ENCODE results near the gene POGZ. TPM values are rescaled to one million over a fixed set of nuclear protein-coding genes. Genes with fewer than 3 reads are reported as not detected.

Gene POGZ
- polyA plus RNA-seq, 2 of the 4 experiments (the other 2 are of a cell fraction) = 20.8 to 44.1 TPM

DNA sequence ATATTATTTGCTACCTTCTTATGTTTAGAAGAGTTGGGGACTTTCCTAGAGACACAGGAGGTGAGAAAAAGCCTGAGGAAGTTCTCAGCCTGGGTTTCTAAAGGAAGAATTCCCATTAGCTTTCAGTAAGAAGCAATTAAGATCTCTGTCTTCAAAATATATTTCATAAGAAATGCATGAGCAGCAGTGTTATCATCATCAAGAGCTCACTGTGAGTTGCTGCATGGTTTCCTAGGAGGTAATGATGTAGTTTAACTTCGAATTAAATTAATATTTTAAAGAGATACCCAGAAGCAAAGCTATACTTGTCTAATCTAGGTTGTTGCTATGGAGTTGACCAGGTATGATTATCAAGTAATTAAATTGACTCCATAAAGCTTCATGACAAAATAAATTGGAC is 5.7 kb upstream of the POGZ start:
- H3K4me2 ChIP-seq = no peak overlapping the region
- TF ChIP-seq SREBF2 (IDR thresholded peaks at IDR 0.05) (no peak), NFE2L2 (conservative IDR thresholded peaks at IDR 0.05; ENCODE audit: low read length) (no peak), CBX2 (IDR thresholded peaks at IDR 0.05; ENCODE audit: borderline replicate concordance, low read depth) (no peak), FOXS1 (CRISPR knock-in tag; IDR thresholded peaks at IDR 0.05) (no peak), NR3C1 (IDR thresholded peaks at IDR 0.05) (no peak), FOSL2 (IDR thresholded peaks at IDR 0.05) (no peak), FOSL2 (CRISPR knock-in tag; IDR thresholded peaks at IDR 0.05) (no peak), HOXA7 (CRISPR knock-in tag; IDR thresholded peaks at IDR 0.05) (no peak), JUN (IDR thresholded peaks at IDR 0.05) (no peak), RAD21 (conservative IDR thresholded peaks at IDR 0.05 in 1 of 2, IDR thresholded peaks at IDR 0.05 in 1 of 2) (no peak), CHD4 (IDR thresholded peaks at IDR 0.05; ENCODE audit: borderline replicate concordance) (no peak), HDAC2 (IDR thresholded peaks at IDR 0.05) (no peak), ZC3H11A (IDR thresholded peaks at IDR 0.05) (no peak)
- TF ChIP-seq, protein P1, sequence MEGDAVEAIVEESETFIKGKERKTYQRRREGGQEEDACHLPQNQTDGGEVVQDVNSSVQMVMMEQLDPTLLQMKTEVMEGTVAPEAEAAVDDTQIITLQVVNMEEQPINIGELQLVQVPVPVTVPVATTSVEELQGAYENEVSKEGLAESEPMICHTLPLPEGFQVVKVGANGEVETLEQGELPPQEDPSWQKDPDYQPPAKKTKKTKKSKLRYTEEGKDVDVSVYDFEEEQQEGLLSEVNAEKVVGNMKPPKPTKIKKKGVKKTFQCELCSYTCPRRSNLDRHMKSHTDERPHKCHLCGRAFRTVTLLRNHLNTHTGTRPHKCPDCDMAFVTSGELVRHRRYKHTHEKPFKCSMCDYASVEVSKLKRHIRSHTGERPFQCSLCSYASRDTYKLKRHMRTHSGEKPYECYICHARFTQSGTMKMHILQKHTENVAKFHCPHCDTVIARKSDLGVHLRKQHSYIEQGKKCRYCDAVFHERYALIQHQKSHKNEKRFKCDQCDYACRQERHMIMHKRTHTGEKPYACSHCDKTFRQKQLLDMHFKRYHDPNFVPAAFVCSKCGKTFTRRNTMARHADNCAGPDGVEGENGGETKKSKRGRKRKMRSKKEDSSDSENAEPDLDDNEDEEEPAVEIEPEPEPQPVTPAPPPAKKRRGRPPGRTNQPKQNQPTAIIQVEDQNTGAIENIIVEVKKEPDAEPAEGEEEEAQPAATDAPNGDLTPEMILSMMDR (IDR thresholded peaks at IDR 0.05) = no peak
- TF ChIP-seq, protein P2, sequence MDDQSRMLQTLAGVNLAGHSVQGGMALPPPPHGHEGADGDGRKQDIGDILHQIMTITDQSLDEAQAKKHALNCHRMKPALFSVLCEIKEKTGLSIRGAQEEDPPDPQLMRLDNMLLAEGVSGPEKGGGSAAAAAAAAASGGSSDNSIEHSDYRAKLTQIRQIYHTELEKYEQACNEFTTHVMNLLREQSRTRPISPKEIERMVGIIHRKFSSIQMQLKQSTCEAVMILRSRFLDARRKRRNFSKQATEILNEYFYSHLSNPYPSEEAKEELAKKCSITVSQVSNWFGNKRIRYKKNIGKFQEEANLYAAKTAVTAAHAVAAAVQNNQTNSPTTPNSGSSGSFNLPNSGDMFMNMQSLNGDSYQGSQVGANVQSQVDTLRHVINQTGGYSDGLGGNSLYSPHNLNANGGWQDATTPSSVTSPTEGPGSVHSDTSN (IDR thresholded peaks at IDR 0.05) = no peak
- TF ChIP-seq, protein P3, sequence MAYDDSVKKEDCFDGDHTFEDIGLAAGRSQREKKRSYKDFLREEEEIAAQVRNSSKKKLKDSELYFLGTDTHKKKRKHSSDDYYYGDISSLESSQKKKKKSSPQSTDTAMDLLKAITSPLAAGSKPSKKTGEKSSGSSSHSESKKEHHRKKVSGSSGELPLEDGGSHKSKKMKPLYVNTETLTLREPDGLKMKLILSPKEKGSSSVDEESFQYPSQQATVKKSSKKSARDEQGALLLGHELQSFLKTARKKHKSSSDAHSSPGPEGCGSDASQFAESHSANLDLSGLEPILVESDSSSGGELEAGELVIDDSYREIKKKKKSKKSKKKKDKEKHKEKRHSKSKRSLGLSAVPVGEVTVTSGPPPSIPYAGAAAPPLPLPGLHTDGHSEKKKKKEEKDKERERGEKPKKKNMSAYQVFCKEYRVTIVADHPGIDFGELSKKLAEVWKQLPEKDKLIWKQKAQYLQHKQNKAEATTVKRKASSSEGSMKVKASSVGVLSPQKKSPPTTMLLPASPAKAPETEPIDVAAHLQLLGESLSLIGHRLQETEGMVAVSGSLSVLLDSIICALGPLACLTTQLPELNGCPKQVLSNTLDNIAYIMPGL (CRISPR knock-in tag; IDR thresholded peaks at IDR 0.05; ENCODE audit: borderline replicate concordance) = no peak
- TF ChIP-seq, protein P4, sequence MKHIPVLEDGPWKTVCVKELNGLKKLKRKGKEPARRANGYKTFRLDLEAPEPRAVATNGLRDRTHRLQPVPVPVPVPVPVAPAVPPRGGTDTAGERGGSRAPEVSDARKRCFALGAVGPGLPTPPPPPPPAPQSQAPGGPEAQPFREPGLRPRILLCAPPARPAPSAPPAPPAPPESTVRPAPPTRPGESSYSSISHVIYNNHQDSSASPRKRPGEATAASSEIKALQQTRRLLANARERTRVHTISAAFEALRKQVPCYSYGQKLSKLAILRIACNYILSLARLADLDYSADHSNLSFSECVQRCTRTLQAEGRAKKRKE (CRISPR knock-in tag; IDR thresholded peaks at IDR 0.05; ENCODE audit: low read depth) = no peak
- TF ChIP-seq, protein P5, sequence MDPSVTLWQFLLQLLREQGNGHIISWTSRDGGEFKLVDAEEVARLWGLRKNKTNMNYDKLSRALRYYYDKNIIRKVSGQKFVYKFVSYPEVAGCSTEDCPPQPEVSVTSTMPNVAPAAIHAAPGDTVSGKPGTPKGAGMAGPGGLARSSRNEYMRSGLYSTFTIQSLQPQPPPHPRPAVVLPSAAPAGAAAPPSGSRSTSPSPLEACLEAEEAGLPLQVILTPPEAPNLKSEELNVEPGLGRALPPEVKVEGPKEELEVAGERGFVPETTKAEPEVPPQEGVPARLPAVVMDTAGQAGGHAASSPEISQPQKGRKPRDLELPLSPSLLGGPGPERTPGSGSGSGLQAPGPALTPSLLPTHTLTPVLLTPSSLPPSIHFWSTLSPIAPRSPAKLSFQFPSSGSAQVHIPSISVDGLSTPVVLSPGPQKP (IDR thresholded peaks at IDR 0.05; ENCODE audit: low read depth, low read length) = no peak
- H3K27ac ChIP-seq = no peak overlapping the region
- WGBS (ENCODE audit: missing lambda C conversion rate) = 8% methylated on average over 1 of the region's 1 CpG
- FAIRE-seq (no peak), DNase-seq (ENCODE audit: low read depth in 1 of 2, low spot score in 1 of 2) (no peak), ATAC-seq (no peak)
- no peak overlapping the region for H3K4me3 ChIP-seq
- H3K9me3 ChIP-seq = no peaks in the 10 kb centered on the region
- CTCF ChIA-PET = interaction anchor here (0.6 to 2.7 kb wide), 3 partner anchors 24 to 363 kb away, joined by 5 to 8 read pairs (median 6); no protein-coding TSS in a partner anchor
- POLR2A ChIA-PET = interaction anchor here (0.6 to 0.7 kb wide), 2 partner anchors 61 to 84 kb away, joined by 3 to 6 read pairs; no protein-coding TSS in a partner anchor
- H3K4me1 ChIP-seq = peaks cover 1% of the 10 kb centered on the region; the same call in 2 of the 3 replicates

DNA sequence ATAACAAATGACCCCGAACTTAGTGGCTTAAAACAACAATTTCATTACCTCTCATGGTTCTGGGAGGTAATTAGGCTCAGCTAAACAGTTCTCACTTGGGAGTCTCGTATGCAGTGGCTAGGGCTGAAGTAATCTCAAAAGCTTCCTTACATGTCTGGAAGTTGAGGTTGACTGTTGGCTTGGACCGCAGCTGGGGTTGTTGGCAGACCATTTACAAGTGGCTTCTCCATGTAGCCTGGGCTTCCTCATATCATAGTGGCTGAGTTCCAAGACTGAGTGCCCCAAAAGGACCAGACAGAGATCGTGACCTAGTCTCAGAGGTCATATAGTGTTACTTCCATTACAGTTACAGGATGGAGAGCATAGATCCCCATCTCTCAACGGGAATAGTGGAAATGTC is 2.4 kb upstream of the POGZ start:
- ChIA-PET CTCF (interaction anchor here (1.0 to 1.1 kb wide), 2 partner anchors 13 to 371 kb away, joined by 3 read pairs; no protein-coding TSS in a partner anchor), POLR2A (no interaction called here)
- Histone ChIP-seq H3K4me3 (no peak overlapping the region), H3K9me3 (no peaks in the 10 kb centered on the region), H3K27ac (no peak overlapping the region), H3K4me1 (peaks cover 14% of the 10 kb centered on the region), H3K4me2 (no peak overlapping the region)
- DNase-seq (ENCODE audit: low read depth in 1 of 2, low spot score in 1 of 2) (no peak), FAIRE-seq (no peak), ATAC-seq (no peak)
- TF ChIP-seq MAZ (IDR thresholded peaks at IDR 0.05; ENCODE audit: borderline replicate concordance, low read depth, low read length) = no peak
- 51% methylated on average over 5 of the region's 5 CpGs for WGBS (ENCODE audit: missing lambda C conversion rate)
